Neural progenitor cell (in vitro differentiated cells): ENCODE data around the gene CETN3. TPM values are rescaled to one million over a fixed set of nuclear protein-coding genes. Genes with fewer than 3 reads are reported as not detected.

ENCODE experiments used
- DNase-seq: peaks from one replicate; pipeline ENCODE4 v3.0.0-alpha.2; 2016; ENCODE audit warnings: low spot score
- H2AFZ ChIP-seq: fragments of 200-600 bp; sonication (generic); replicated peaks from 2 replicates; pipeline ENCODE4 v1.6.1; 2016; ENCODE audit warnings: antibody characterized with exemption
- H3F3A ChIP-seq: fragments of 200-600 bp; sonication (generic); 2 replicates; pipeline ENCODE4 v1.6.1; 2016; ENCODE audit warnings: antibody characterized with exemption, low read depth
- H3K27ac ChIP-seq: fragments of 200-600 bp; sonication (generic); 2 replicates; pipeline ENCODE4 v1.5.1; 2016; ENCODE audit warnings: mild to moderate bottlenecking
- H3K27me3 ChIP-seq: fragments of 200-600 bp; sonication (generic); 2 replicates; pipeline ENCODE4 v1.6.1; 2016; ENCODE audit warnings: mild to moderate bottlenecking, moderate library complexity
- H3K36me3 ChIP-seq: fragments of 200-600 bp; sonication (generic); 2 replicates; pipeline ENCODE4 v1.5.1; 2016
- H3K4me1 ChIP-seq: fragments of 200-600 bp; sonication (generic); 2 replicates; pipeline ENCODE4 v1.6.1; 2016; ENCODE audit warnings: mixed run types
- H3K4me2 ChIP-seq: fragments of 200-600 bp; sonication (generic); 2 replicates; pipeline ENCODE4 v1.6.1; 2016
- H3K4me3 ChIP-seq: fragments of 200-600 bp; sonication (generic); 2 replicates; pipeline ENCODE4 v1.5.1; 2016
- H3K79me2 ChIP-seq: fragments of 200-600 bp; sonication (generic); 2 replicates; pipeline ENCODE4 v1.6.1; 2016; ENCODE audit warnings: low read depth
- H3K9ac ChIP-seq: fragments of 200-600 bp; sonication (generic); 2 replicates; pipeline ENCODE4 v1.6.1; 2016
- H3K9me3 ChIP-seq: fragments of 200-600 bp; sonication (generic); 2 replicates; pipeline ENCODE4 v1.5.1; 2016; ENCODE audit warnings: low read depth
- H4K20me1 ChIP-seq: fragments of 200-600 bp; sonication (generic); 2 replicates; pipeline ENCODE4 v1.6.1; 2016; ENCODE audit warnings: low read depth
- H3K27ac Mint-ChIP-seq: 3 replicates; pipeline ENCODE4 v1.8.0; 2021; ENCODE audit warnings: mixed read lengths
- H3K27me3 Mint-ChIP-seq: 2 replicates; pipeline ENCODE4 v1.8.0; 2022; ENCODE audit warnings: low read depth, mild to moderate bottlenecking, inconsistent platforms, moderate library complexity, mixed read lengths; ENCODE audit not compliant: insufficient read depth
- H3K36me3 Mint-ChIP-seq: 3 replicates; pipeline ENCODE4 v1.8.0; 2021; ENCODE audit warnings: mixed read lengths
- H3K4me1 Mint-ChIP-seq: 3 replicates; pipeline ENCODE4 v1.8.0; 2021; ENCODE audit warnings: mixed read lengths
- H3K4me3 Mint-ChIP-seq: 3 replicates; pipeline ENCODE4 v1.8.0; 2021; ENCODE audit warnings: mild to moderate bottlenecking, moderate library complexity, mixed read lengths
- H3K9me3 Mint-ChIP-seq: 3 replicates; pipeline ENCODE4 v1.8.0; 2020; ENCODE audit warnings: mixed read lengths
- CTCF ChIP-seq: fragments of 200-600 bp; sonication (generic); IDR thresholded peaks from 2 replicates; pipeline ENCODE4 v1.5.1; 2017; ENCODE audit warnings: antibody characterized with exemption, mild to moderate bottlenecking
- EZH2 ChIP-seq: fragments of 200-600 bp; sonication (generic); IDR thresholded peaks from 2 replicates; pipeline ENCODE4 v1.6.1; 2017; ENCODE audit warnings: antibody characterized with exemption, mild to moderate bottlenecking, moderate library complexity
- EZH2phosphoT487 ChIP-seq: fragments of 200-600 bp; sonication (generic); IDR thresholded peaks from 2 replicates; pipeline ENCODE4 v1.6.1; 2017; ENCODE audit warnings: antibody characterized with exemption
- total RNA-seq: library from RNA; depleted of rRNA; stranded (reverse); fragments of >200 nt; gene quantifications from 2 replicates; pipeline ENCODE4 v1.2.3, GENCODE V29; 2015; ENCODE audit warnings: low replicate concordance

CETN3 gene
- total RNA-seq, 1 donor from 2014 or later, result 172 TPM

DNA sequence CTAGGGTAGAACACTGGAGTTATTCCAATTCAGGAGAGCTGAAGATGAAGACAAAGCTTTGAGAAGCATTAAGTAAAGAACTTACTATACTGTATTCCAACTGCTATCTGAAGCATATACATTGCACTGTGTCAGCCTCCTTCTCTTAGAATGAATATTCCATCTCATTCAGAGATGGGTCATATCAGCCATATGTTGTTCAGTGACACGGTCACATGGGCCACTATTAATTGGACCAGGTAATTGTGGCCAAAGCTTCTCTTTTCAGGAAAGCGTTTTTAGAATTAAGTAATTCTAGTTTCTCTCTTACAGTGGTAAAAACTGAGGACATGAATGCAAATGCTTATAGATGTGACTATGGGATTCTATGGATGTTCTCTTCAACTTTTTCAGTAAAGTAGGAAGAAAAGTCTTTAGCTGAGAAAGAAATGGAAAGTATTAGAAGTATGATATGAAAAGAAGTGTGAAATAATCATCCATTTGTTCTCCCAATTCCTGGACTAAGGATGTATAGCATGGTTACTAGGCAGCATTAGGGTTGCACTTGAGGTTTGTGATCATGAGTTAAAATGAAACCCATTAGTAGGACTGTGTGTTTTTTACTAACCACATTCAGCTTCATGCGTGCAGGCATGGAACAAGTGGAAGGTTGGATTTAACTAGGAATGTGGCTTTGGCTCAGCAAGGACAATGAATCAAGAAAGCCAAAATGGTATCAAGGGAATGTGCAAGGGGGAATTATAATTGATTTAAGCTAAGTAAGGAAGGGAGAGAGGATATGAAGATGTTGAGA is 40.9 kb downstream of the CETN3 start:
- Mint-ChIP-seq H3K9me3 (peaks cover 13% of the 10 kb centered on the region), H3K4me1 (peaks cover 6% of the 10 kb centered on the region)

DNA sequence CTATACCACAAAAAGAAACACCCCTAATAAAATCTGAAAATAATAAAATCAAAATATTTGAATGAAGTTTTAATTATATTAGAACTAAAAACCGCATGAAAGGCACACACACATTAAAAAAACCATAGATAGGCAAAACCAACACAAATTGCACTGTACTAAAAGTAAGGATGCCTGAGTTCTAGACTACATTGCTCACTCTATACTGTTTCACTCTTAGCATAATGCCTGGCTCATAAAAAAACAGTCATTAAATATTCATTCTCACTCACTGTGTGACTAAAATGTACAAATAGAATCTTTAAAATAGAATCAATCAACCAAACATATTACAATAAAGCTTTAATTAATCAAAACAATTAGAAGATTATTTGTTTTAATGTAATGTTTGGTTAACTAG is 41.7 kb downstream of the CETN3 start:
- no peaks in the 10 kb centered on the region for H3K4me1 ChIP-seq
- no peaks in the 10 kb centered on the region for H4K20me1 ChIP-seq
- Mint-ChIP-seq H3K36me3 (peaks cover 2% of the 10 kb centered on the region), H3K9me3 (peaks cover 13% of the 10 kb centered on the region), H3K4me1 (peaks cover 6% of the 10 kb centered on the region), H3K27ac (no peak overlapping the region), H3K27me3 (peaks cover 8% of the 10 kb centered on the region), H3K4me3 (no peak overlapping the region)
- H3K4me3 ChIP-seq, result no peak overlapping the region
- H3K27ac ChIP-seq, result no peak overlapping the region
- no peak overlapping the region for H3K9ac ChIP-seq
- no peaks in the 10 kb centered on the region for H3K27me3 ChIP-seq
- no peaks in the 10 kb centered on the region for H3F3A ChIP-seq
- no peak overlapping the region for H2AFZ ChIP-seq
- H3K79me2 ChIP-seq, result no peaks in the 10 kb centered on the region
- H3K4me2 ChIP-seq, result no peak overlapping the region
- peaks cover 5% of the 10 kb centered on the region for H3K9me3 ChIP-seq
- no peaks in the 10 kb centered on the region for H3K36me3 ChIP-seq
- TF ChIP-seq EZH2phosphoT487, result no peak
- TF ChIP-seq EZH2, result no peak
- no peak for TF ChIP-seq CTCF
- no peak for DNase-seq

More for the DNA sequence above, 40.9 kb downstream of the CETN3 start:
- peaks cover 5% of the 10 kb centered on the region for H3K9me3 ChIP-seq
- no peaks in the 10 kb centered on the region for H3K4me1 ChIP-seq
- H3K4me3 ChIP-seq, result no peak overlapping the region
- no peaks in the 10 kb centered on the region for H3K27me3 ChIP-seq
- H3K4me2 ChIP-seq, result no peak overlapping the region
- H4K20me1 ChIP-seq, result no peaks in the 10 kb centered on the region
- no peaks in the 10 kb centered on the region for H3K36me3 ChIP-seq
- H3K79me2 ChIP-seq, result no peaks in the 10 kb centered on the region
- H3K27ac ChIP-seq, result no peak overlapping the region
- Mint-ChIP-seq H3K27ac (no peak overlapping the region), H3K36me3 (peaks cover 2% of the 10 kb centered on the region), H3K4me3 (no peak overlapping the region), H3K27me3 (peaks cover 7% of the 10 kb centered on the region)
- no peak overlapping the region for H3K9ac ChIP-seq
- no peaks in the 10 kb centered on the region for H3F3A ChIP-seq
- no peak for DNase-seq
- no peak overlapping the region for H2AFZ ChIP-seq
- TF ChIP-seq EZH2phosphoT487, result no peak
- TF ChIP-seq CTCF, result no peak

- Mint-ChIP-seq H3K4me3 (no peak overlapping the region), H3K9me3 (peaks cover 11% of the 10 kb centered on the region), H3K27me3 (peaks cover 8% of the 10 kb centered on the region), H3K36me3 (peaks cover 1% of the 10 kb centered on the region), H3K4me1 (peaks cover 6% of the 10 kb centered on the region), H3K27ac (no peak overlapping the region)
- Histone ChIP-seq H3K9me3 (peaks cover 4% of the 10 kb centered on the region), H3K4me1 (no peaks in the 10 kb centered on the region), H3K4me3 (no peak overlapping the region), H3K9ac (no peak overlapping the region), H3F3A (no peaks in the 10 kb centered on the region), H3K27me3 (no peaks in the 10 kb centered on the region), H4K20me1 (no peaks in the 10 kb centered on the region), H3K36me3 (no peaks in the 10 kb centered on the region), H3K27ac (no peak overlapping the region), H2AFZ (no peak overlapping the region), H3K4me2 (no peak overlapping the region), H3K79me2 (no peaks in the 10 kb centered on the region)
- no peak for DNase-seq
- TF ChIP-seq CTCF, result no peak
- no peak for TF ChIP-seq EZH2phosphoT487
- no peak for TF ChIP-seq EZH2
These were observed 42.6 kb downstream of the CETN3 start for GRCh38 chr5:90366948-90367347.
